Naive thymus-derived CD8-positive, alpha-beta T cell (primary cell): ENCODE measurements around the gene CDC42BPB. TPM values are rescaled to one million over a fixed set of nuclear protein-coding genes. Genes with fewer than 3 reads are reported as not detected.
"Not testable (repeated sequence)": the region's sequence is repeated elsewhere in the genome, so short reads cannot be mapped to it uniquely, and the experiment has no call there.

Experiments
- ATAC-seq, 2 donors: fragments of 150-1000 bp; cut with Tn5 transposase in 1 of 2; sonication (Bioruptor Pico), chemical (Tn5 transposase) in 1 of 2; 1 replicate in 1 of 2; 2 replicates in 1 of 2; pipeline ENCODE4 v1.10.0; 2021; ENCODE audit warnings: mild to moderate bottlenecking in 2 of 2, moderate library complexity in 2 of 2
- POLR2A ChIA-PET: fragments of 350-600 bp; sonication (Branson Sonifier 250); formaldehyde crosslinking; loops from one replicate; lab custom pipeline; 2021; ENCODE audit warnings: antibody characterized with exemption; lab: Charles Lee
- DNase-seq, 10 donors: peaks; one replicate each; pipeline versions ENCODE4 v3.0.0 to v3.0.0-alpha.2; 2020 to 2022
- H3K27ac Mint-ChIP-seq, 10 donors: one replicate each; pipeline ENCODE4 v1.8.0; 2020 to 2022; ENCODE audit warnings: mild to moderate bottlenecking in 10 of 10, mixed read lengths in 10 of 10, moderate library complexity in 4 of 10, inconsistent platforms in 1 of 10
- H3K27me3 Mint-ChIP-seq, 5 donors: one replicate each; pipeline ENCODE4 v1.8.0; 2021 to 2022; ENCODE audit warnings: mixed read lengths in 5 of 5
- H3K36me3 Mint-ChIP-seq, 3 donors: one replicate each; pipeline ENCODE4 v1.8.0; 2020 to 2022; ENCODE audit warnings: mixed read lengths in 3 of 3, mild to moderate bottlenecking in 2 of 3, inconsistent platforms in 1 of 3
- H3K4me1 Mint-ChIP-seq, 4 donors: one replicate each; pipeline ENCODE4 v1.8.0; 2021 to 2022; ENCODE audit warnings: mixed read lengths in 4 of 4
- H3K4me3 Mint-ChIP-seq, 10 donors: one replicate each; pipeline ENCODE4 v1.8.0; 2020 to 2022; ENCODE audit warnings: mild to moderate bottlenecking in 10 of 10, mixed read lengths in 10 of 10, moderate library complexity in 6 of 10, inconsistent platforms in 1 of 10
- H3K9me3 Mint-ChIP-seq, 9 donors: one replicate each; pipeline ENCODE4 v1.8.0; 2020 to 2022; ENCODE audit warnings: mixed read lengths in 9 of 9, mild to moderate bottlenecking in 3 of 9, inconsistent platforms in 1 of 9, moderate library complexity in 1 of 9
- polyA plus RNA-seq, 3 donors: library from polyadenylated mRNA; unstranded; fragments of 300-500 nt; fragmentation: Illumina TruSeq; gene quantifications; one replicate each; pipeline ENCODE4 v1.2.3, GENCODE V29; 2021
- total RNA-seq, 8 experiments: library from RNA in 2 of 8; stranded (reverse) in 2 of 8; gene quantifications; one replicate each; pipeline ENCODE4 v1.2.3 and lab custom pipeline; 2021 to 2026

The CDC42BPB gene
- total and polyA plus RNA-seq, 5 experiments from 2014 or later: 0.20 to 6.3 (median 0.73) TPM

DNA sequence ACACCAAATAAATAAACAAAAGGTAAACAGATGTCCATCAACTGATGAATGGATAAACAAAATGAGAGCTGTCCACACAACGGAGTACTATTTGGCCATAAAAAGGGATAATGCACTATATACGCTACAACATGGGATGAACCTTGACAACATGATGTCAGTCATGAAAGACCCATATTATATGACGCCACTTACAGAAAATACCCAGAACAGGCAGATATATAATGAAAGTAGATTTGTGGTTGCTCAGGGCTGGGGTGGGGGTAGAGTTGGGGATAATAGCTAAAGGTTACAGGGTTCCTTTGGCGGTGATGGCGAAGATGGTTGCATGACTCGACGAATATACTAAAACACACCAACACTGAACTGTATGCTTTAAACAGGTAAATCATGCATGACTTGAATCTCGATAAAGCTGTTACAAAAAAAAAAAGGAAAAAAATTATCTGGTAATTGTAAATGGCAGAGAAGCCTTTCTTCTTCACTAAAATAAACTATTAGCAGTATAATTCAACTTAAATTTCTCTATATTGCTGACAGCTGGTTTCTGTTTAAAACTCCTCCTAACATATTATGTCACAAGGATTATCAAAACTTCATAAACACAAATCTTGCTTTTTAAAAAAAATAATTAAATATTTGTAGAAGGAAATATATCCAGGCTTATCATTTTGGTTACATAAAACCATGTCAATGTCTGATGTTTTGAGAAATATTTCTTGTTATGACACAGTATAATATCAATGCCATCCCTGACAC, 13.9 kb downstream of the CDC42BPB start:
- ATAC-seq (no peak), DNase-seq (no peak)
- Mint-ChIP-seq H3K36me3 (peaks cover 7 to 9% (median 8%) of the 10 kb centered on the region in 3 donors), H3K27me3 (peaks cover 0 to 21% (median 13%) of the 10 kb centered on the region in 5 donors), H3K9me3 (peaks cover 0 to 11% (median 4%) of the 10 kb centered on the region in 9 donors), H3K27ac (no peak overlapping the region), H3K4me1 (peaks cover 3 to 18% (median 12%) of the 10 kb centered on the region in 4 donors), H3K4me3 (no peak overlapping the region)
- POLR2A ChIA-PET: no interaction called here

DNA sequence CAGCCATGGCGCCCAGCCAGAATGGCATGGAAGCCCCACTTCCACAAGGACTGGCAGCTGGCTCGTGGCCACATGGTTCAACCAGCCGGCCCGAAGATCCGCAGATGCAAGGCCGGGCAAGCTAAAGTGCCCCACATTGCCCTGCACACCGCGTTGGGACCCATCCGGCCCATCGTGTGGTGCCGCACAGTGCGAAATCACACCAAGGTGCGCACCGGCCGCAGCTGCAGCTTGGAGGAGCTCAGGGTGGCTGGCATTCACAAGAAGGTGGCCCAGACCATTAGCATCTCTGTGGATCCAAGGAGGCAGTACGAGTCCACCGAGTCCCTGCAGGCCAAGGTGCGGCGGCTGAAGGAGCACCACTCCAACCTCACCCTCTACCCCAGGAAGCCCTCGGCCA, 15.9 kb downstream of the CDC42BPB start:
- peaks cover 3 to 18% (median 11%) of the 10 kb centered on the region in 4 donors for H3K4me1 Mint-ChIP-seq
- no peak overlapping the region for H3K27ac Mint-ChIP-seq
- peaks cover 0 to 18% (median 13%) of the 10 kb centered on the region in 5 donors for H3K27me3 Mint-ChIP-seq
- DNase-seq (no peak), ATAC-seq (no peak)
- POLR2A ChIA-PET: no interaction called here
- peaks cover 7 to 9% (median 8%) of the 10 kb centered on the region in 3 donors for H3K36me3 Mint-ChIP-seq
- no peak overlapping the region for H3K4me3 Mint-ChIP-seq
- peaks cover 0 to 11% (median 4%) of the 10 kb centered on the region in 9 donors for H3K9me3 Mint-ChIP-seq

DNA sequence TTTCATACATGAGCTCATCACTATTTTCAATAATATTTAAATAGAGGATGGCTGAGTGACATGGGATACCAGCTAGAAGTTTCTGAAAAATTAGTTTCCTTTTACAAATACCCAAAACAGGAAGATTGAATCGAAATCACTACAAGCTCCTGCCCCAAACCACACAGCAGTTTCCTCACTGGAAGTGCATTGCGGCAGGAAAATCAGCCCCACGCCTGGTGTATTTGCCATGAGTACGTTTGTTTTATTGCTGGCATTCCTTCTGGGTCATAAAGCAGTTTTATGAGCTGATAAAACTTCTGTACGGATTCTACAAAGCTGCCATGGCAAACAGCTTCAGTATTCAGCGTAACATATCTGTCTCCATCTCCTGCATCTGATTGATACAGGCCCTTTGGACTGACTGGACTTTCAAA, 23.7 kb downstream of the CDC42BPB start:
- POLR2A ChIA-PET: no interaction called here
- no peaks in the 10 kb centered on the region for H3K36me3 Mint-ChIP-seq
- H3K9me3 Mint-ChIP-seq: no peaks in the 10 kb centered on the region
- DNase-seq (no peak), ATAC-seq (no peak)
- H3K27ac Mint-ChIP-seq: no peak overlapping the region
- peaks cover 0 to 4% (median 0%) of the 10 kb centered on the region in 4 donors for H3K4me1 Mint-ChIP-seq
- H3K27me3 Mint-ChIP-seq: no peaks in the 10 kb centered on the region
- H3K4me3 Mint-ChIP-seq: no peak overlapping the region

DNA sequence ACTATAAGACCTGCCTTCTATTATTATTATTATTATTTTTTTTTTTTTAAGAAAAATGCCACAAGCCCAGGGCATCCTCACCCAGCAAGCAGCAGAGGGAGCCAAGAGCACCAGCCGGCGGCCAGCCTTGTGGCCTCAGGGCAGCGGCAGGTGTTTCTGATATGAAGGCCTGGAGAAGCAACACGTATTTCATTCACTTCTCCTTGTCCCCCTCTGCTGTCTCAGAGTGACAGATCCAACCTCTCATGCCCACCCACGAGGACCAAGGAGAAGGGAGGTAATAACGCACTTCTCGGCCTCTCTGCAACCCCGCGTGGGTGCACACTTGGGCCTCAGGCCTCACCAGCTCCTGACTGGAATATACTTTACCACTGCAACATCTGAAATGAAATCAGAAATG, 25.4 kb downstream of the CDC42BPB start:
- Mint-ChIP-seq H3K27me3 (peaks cover 0 to under 1% (median 0%) of the 10 kb centered on the region in 5 donors), H3K36me3 (no peaks in the 10 kb centered on the region), H3K4me3 (no peak overlapping the region), H3K4me1 (peaks cover 0 to 4% (median 0%) of the 10 kb centered on the region in 4 donors), H3K27ac (no peak overlapping the region), H3K9me3 (no peaks in the 10 kb centered on the region)
- ATAC-seq: no peak
- POLR2A ChIA-PET: no interaction called here
- DNase-seq: no peak

DNA sequence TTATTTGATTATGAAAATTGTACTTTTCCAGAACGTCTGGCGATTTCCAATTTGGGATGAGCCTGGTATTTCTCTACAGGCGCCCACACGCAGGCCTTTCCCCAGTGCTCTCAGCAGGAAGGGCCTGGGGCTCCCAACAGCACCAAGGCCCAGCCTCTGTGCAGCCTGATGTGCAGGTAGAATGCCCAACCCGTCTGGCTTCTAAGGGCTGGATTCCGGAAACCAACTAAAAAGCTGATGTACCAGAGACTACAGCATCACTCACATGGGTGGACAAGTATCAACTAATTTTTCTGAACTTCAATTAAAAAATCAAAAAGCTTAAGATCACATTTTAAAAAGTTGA, 25.8 kb downstream of the CDC42BPB start:
- peaks cover 0 to 4% (median 0%) of the 10 kb centered on the region in 4 donors for H3K4me1 Mint-ChIP-seq
- no peak overlapping the region for H3K27ac Mint-ChIP-seq
- no peak for ATAC-seq
- H3K36me3 Mint-ChIP-seq: peaks cover 0 to 1% (median 0%) of the 10 kb centered on the region in 3 donors
- H3K4me3 Mint-ChIP-seq: peak overlapping the region in 1 of 10 donors; percentile 60
- H3K27me3 Mint-ChIP-seq: peaks cover 0 to 2% (median 0%) of the 10 kb centered on the region in 5 donors
- H3K9me3 Mint-ChIP-seq: peaks cover 0 to 2% (median 0%) of the 10 kb centered on the region in 9 donors
- POLR2A ChIA-PET: no interaction called here
- no peak for DNase-seq

DNA sequence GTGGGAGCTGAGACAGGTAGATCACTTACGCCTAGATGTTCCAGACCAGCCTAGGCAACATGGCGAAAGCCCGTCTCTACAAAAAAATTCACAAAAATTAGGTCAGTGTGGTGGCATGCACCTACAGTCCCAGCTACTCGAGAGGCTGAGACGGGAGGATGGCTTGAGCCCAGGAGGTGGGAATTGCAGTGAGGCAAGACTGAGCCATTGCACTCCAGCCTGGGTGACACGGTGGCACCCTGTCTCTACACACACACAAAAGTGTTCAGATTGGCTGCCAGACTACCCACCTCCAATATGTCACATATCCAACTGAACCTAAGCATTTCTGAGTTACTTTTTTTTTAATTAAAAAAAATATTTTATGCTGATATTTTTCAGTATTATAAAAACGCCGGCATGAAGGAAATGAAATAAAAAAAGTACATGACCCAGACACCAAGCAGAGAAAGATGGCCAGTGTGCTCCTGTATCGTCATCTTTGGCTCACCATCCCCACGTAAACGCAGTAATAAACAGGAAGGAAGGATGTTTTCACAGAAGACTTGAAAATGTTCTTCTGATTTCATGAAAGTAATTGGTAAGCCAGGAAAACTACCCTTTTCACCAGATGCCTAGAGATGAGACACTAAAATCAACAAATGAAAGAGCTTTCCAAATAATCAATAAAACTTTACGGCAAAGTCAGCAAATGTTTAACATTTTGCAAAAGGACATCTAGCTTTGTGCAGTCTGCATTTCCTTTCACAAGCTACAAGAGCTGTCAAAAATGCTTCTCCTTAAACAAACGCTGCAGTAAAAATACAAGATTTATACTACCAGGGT, 26.4 kb downstream of the CDC42BPB start:
- no peak for DNase-seq
- Mint-ChIP-seq H3K36me3 (peaks cover 0 to 2% (median 0%) of the 10 kb centered on the region in 3 donors), H3K27me3 (peaks cover 0 to 2% (median 0%) of the 10 kb centered on the region in 5 donors), H3K9me3 (peaks cover 0 to 2% (median 0%) of the 10 kb centered on the region in 9 donors), H3K4me3 (no peak overlapping the region), H3K4me1 (peaks cover 0 to 4% (median 0%) of the 10 kb centered on the region in 4 donors), H3K27ac (peak overlapping the region in 1 of 10 donors; percentile 74)
- POLR2A ChIA-PET: no interaction called here
- no peak for ATAC-seq

DNA sequence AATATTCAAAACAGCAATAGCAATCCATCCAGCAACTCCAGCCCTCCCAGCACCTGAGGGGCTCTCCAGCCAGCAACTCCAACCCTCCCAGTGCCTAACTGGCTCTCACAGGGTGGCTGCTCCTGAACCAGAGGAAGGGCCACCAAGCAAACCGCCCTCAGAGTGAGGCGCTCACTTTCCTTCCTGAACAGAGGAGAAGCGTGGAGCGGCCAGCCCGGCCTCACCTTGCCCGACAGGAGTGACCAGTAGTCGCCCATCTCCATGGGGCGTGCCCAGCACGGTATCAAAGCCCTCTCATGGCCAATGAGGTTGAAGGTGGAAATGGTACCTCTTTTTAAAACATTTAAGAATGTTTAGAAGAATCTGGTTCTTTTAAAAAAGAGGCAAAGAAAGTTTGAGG, 27.4 kb downstream of the CDC42BPB start:
- Mint-ChIP-seq H3K27me3 (peaks cover 0 to 6% (median 2%) of the 10 kb centered on the region in 5 donors), H3K4me3 (no peak overlapping the region), H3K27ac (no peak overlapping the region), H3K36me3 (peaks cover 0 to 6% (median 4%) of the 10 kb centered on the region in 3 donors), H3K4me1 (peaks cover 0 to 4% (median 0%) of the 10 kb centered on the region in 4 donors), H3K9me3 (peaks cover 0 to 6% (median 2%) of the 10 kb centered on the region in 9 donors)
- DNase-seq: no peak
- no peak for ATAC-seq
- POLR2A ChIA-PET: no interaction called here

DNA sequence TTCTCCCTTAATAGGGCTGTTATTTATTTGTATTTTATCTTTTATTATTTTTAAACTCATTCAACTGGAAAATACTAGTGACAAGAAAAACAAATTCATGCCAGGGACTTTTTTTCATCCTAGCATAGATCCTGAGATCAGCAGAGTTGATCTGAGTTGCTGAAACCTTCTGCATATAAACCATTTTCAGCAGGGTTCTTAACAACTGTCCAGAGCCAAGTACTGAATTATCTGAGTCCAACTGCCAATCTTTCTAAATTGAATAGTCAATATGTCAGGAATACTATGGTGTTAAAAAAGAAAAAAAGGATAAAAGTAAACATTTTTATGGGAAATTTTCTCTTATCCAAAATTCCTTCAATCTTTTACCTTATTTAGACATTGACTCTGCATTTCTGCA, 28.6 kb downstream of the CDC42BPB start:
- Mint-ChIP-seq H3K9me3 (peaks cover 0 to 7% (median 2%) of the 10 kb centered on the region in 9 donors), H3K36me3 (peaks cover 0 to 6% (median 5%) of the 10 kb centered on the region in 3 donors), H3K4me3 (no peak overlapping the region), H3K27ac (no peak overlapping the region), H3K27me3 (peaks cover 0 to 12% (median 5%) of the 10 kb centered on the region in 5 donors), H3K4me1 (peaks cover 0 to 4% (median 0%) of the 10 kb centered on the region in 4 donors)
- POLR2A ChIA-PET: no interaction called here
- DNase-seq: no peak
- ATAC-seq: no peak

DNA sequence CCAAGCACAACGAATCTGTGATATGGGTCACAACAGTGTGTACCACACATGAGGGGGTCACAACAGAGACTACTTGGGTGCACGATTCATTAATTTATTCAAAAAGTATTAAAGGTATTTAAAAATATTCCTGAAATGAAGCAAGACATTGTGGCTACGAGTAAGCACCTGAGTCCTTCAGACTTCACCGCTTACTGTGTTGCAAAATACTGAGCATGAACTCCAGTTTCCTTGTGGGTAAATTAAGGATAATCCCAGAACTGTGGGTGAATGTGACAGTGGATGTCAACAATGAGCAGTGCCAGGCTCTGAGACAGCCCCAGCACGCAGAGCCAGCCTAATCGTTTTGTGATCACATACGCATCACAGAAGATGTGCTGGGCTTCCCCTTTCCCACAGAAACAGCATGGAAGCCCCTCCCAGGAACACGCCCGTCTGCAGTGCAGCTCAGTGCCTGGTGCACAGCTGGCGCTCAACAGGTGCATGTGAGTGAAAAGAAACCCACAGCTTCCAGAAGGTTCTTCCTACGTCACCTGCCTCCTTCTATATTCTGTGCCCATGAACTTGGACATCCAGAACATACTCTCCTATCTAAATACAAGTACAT, 29.1 kb downstream of the CDC42BPB start:
- Mint-ChIP-seq H3K27me3 (peaks cover 0 to 13% (median 5%) of the 10 kb centered on the region in 5 donors), H3K4me1 (peaks cover 0 to 4% (median 0%) of the 10 kb centered on the region in 4 donors), H3K27ac (peak overlapping the region in 1 of 10 donors; percentile 41), H3K36me3 (peaks cover 0 to 6% (median 5%) of the 10 kb centered on the region in 3 donors), H3K9me3 (peaks cover 0 to 7% (median 2%) of the 10 kb centered on the region in 9 donors), H3K4me3 (no peak overlapping the region)
- DNase-seq: no peak
- ATAC-seq: no peak
- POLR2A ChIA-PET: no interaction called here

DNA sequence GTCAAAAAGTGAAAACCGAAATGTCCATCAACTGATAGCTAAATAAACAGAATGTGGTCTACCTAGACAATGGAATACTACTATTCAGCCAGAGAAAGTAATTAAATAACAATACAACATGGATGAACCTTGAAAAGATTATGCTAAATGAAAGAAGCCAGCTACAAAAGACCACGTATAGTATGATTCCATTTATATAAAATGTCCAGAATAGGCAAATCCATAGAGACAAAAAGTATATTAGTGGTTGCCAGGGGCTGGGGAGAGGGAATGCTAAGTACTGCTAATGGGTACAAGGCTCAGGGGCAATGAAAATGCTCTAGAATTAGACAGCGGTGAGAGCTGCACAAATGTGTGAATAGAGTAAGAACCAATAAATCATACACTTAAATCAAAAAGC, 29.9 kb downstream of the CDC42BPB start:
- Mint-ChIP-seq H3K27me3 (peaks cover 0 to 13% (median 8%) of the 10 kb centered on the region in 5 donors), H3K4me1 (peaks cover 0 to 4% (median 0%) of the 10 kb centered on the region in 4 donors), H3K9me3 (peaks cover 0 to 7% (median 2%) of the 10 kb centered on the region in 9 donors), H3K36me3 (peaks cover 0 to 6% (median 5%) of the 10 kb centered on the region in 3 donors), H3K4me3 (no peak overlapping the region), H3K27ac (no peak overlapping the region)
- POLR2A ChIA-PET: no interaction called here
- DNase-seq (no peak), ATAC-seq (no peak)

DNA sequence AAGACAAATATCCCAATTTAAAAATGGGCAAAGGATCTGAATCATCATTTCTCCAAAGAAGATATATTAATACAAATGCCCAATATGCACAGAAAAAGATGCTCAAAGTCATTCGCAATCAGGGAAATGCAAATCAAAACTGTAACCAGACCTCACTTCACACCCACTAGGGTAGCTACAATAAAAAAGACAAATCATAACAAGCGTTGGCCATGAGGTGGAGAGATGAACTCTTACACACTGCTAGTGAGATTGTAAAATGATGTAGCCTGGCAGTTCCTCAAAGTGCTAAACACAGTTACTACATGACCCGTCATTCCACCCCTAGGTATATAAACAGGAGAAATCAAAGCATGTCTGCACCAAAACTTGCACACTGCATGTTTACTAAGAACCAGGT, 30.4 kb downstream of the CDC42BPB start:
- ATAC-seq: no peak
- Mint-ChIP-seq H3K36me3 (peaks cover 0 to 6% (median 5%) of the 10 kb centered on the region in 3 donors), H3K9me3 (peaks cover 0 to 7% (median 2%) of the 10 kb centered on the region in 9 donors), H3K27ac (no peak overlapping the region), H3K4me3 (no peak overlapping the region), H3K4me1 (peaks cover 0 to 4% (median 0%) of the 10 kb centered on the region in 4 donors), H3K27me3 (peaks cover 0 to 13% (median 13%) of the 10 kb centered on the region in 5 donors)
- DNase-seq: no peak
- POLR2A ChIA-PET: no interaction called here

DNA sequence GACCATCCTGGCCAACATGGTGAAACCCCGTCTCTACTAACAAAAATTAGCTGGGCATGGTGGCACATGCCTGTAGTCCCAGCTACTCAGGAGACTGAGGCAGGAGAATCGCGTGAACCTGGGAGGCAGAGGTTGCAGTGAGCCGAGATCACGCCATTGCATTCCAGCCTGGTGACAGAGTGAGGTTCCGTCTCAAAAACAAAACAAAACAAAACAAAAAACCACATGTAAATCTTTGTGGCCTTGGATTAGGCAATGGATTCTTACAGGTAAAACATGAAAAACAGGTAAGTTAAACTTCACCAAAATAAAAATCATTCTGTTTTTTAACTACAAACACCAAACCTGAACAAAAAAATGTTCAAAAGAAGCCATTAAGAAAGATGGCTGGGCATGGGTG, 31.2 kb downstream of the CDC42BPB start:
- H3K27ac Mint-ChIP-seq, POLR2A ChIA-PET, H3K4me3 Mint-ChIP-seq, H3K4me1 Mint-ChIP-seq, ATAC-seq, DNase-seq, H3K9me3 Mint-ChIP-seq, H3K36me3 Mint-ChIP-seq: not testable (repeated sequence)
- H3K27me3 Mint-ChIP-seq: peaks cover 0 to 19% (median 14%) of the 10 kb centered on the region in 5 donors
